Right kidney (tissue), 1 donor: ENCODE data around the gene FAM53B.

Source experiments
- DNase-seq: peaks from one replicate; pipeline ENCODE4 v3.0.0-alpha.2; 2016

Gene FAM53B

DNA sequence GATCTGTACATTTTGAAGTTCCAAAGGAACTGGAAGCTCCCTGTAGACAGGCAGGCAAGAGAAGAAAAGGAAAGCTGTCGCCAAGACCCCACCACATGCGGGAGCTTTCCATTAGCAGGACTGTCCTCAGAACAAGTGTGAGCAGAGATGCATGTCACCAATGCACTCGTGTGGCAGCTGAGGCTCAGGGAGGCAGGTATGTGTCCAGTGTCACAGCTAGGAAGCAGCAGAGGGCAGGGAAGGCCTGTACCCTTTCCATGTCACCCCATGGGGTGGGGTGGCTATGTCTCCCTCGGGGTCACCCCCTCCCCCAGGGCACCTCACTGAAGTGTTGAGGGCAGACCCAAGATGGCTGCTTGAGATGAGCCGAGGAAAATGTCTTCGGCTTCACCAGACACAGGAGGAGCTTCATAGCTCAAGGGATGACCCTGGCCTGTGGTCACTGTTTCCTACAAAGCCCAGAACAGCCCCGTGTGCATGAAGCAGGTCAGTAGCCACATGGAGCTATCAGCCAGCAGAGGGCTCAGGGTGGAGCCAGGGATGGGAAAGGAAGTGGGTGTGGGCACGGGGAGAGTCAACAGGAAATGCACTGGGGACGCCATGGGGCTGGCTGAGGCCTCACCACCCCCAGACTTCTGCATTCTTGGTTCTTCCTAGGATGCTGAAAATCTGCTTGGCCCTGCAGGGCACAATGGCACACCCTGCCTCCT lies 96.6 kb downstream of the FAM53B start:
- DNase-seq = no peak

DNA sequence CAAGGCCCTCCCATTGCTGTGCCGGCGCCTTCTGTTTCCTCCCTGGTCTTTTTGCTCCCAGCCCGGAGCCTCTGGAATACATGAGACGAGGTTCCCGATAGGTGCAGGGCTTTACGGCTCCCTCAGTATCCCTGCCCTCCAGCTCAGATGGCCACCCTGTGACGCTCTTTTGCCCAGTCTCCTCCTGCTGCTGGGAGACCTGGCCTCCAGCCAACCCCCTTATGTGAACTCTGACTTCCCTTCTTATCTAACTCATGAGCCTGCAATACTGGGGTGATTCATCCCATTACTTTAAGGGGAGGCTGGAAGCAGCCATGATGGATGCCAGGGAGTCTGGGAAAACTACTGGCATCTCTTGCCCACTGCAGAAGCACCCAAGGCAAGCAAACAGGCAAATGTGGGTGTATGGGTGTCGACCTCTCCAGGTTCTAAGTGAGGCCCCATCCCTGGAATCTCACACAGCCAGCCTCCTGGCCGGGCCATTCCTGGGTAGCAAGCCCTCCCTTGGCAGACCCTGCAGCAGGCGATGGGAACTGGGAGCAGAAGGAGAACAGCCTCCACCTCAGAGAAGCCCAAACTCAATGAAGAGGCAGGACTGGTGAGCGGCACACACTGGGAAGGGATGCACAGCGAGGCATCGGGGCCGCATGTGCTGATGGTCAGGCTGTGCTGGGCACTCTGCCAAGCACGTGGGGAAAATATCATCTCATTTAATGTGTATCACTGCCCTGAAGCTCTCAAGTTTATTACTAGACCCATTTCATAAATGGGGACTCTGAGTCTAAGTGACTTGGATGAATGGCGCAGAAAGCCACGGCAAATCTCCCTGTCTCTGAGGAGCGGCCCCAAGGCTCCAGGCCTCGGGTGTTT lies 97.5 kb downstream of the FAM53B start:
- no peak for DNase-seq

DNA sequence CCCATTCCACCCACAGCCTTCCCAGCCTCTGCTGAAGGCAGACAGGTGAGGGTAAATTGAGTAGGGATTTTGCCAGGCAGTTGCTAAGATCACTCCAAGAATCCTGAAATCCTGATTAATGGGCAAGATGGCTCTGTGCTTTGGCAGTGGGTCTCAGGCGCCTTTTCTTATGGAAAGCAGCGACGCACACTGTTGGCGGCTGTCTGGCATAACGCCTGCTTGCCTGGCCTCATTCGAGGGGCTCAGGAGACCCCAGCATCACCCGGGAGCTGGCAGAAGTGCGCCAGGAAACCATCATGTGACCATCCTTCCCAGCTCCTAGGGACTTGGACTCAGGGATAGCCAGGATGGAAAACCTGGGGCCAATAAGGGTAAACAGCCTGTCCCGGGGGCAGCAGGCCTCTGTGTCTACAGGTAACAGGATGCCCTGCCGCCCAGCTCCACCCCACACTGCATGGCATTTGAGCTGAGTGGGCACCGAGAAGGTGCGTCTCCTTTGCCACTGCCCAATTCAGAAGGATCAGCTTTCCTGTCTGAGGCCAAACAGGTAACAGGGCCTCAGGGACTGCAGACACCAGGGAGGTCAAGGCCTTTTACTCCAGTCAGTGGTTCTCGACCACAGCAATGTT lies 98.6 kb downstream of the FAM53B start:
- DNase-seq = no peak

DNA sequence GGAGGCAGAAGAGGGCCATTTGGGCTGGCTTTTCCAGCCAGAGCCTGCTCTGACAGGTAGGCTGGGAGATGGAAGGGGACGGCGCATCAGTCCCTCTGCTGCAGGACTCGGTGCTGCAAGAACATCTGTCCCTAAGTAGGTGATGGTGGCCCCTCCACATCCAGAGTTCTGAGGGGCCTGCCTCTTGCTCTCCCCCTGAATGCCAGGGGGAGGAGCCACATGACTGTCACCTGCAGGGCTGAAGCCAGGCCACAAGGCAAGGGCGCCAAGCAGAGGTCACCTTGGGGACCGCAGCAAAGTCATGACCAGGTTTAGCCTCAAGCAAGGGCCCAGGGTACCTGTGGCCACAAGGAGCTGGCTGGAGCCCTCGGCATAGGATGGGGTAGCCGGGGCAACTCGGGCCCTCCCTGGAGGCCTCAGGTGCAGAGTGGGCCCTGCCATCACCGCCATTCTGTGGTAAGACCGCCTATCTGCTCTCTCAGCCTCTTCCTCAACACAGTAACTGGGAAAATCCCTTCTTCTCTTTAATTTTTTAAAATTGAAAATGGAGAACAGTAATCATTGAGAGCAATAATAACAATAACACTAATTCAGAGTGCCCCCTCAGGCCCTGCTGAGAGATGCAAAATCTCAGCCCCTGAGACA lies 99.3 kb downstream of the FAM53B start:
- no peak for DNase-seq

DNA sequence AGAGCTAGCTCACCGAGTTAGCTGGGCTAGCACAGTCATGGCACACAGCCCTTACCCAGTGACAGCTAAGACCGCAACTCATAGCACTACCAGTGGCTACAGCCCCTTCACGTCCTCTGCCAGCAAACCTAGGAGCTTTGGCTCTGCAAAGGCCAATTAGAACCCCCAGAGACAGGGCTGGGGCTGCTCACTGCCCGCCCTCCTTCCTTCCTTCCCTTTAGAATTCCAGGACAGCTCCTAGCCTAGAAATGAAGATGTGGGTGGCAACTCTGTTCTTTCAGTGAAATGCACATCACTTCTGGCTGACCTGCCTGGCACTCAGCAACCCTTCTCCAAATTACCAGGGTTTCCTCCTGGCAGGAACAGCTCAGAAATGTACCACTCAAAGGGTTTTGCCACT lies 99.9 kb downstream of the FAM53B start:
- no peak for DNase-seq

DNA sequence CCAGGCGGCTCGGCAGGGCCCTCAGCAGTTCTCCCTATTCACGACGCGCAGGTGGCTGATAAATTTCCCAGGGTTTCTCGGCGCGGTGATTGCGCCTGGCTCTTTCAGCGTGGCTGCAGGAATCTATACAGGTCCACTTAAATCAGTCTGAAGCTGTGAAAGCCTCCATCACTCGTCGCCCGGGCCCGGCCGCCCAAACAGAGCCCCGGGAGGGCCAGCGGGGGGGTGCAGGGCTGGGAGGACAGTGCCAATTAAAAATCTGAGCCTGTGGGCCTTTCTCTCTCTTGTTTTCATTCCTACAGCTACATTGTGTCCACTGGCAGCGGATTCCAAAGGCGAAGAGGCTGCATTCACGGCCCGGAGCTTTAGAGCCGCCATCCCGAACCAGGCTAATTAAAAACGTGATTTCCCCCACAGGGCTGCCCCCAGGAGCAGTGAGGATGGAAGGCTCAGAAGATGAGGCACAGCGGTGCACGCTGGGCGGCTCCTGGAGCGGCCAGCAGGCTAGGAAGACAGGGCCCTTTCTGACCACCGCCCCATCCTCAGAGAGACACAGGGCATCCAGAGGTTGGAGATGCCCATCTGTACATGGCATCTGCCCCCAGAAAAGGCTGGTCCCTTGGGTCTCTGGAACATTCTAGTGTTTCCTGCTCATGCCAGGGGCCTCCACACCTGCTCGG lies 100.7 kb downstream of the FAM53B start:
- no peak for DNase-seq

DNA sequence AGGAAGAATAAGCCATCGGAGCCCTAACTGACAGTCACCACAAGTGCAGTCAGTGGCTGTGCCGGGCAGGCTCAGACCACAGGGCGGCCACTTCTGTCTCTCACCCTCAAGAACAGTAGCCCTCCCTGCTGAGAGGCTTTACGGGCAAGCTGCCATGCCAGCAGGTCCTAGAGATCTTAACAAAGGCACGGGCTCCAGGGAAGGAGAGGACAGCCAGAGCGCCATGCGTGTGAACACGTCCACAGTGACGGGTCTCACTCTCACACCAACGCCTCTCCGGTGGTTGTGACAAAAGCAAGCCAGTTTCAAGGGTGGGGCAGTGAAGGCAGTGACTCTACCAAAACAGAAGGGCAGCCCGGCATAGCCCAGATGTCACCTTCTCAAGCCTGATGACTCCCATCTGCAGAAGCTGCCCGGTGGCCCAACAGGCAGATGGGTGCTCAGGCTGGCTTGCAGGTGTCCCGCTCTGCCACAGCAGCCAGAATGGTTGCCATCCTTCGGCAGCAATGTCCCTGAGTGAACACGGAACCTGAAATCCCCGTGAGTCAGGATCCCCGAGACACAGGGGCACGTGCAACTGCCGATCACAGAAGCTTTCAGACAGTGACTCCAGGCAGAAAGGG lies 102.0 kb downstream of the FAM53B start:
- no peak for DNase-seq

DNA sequence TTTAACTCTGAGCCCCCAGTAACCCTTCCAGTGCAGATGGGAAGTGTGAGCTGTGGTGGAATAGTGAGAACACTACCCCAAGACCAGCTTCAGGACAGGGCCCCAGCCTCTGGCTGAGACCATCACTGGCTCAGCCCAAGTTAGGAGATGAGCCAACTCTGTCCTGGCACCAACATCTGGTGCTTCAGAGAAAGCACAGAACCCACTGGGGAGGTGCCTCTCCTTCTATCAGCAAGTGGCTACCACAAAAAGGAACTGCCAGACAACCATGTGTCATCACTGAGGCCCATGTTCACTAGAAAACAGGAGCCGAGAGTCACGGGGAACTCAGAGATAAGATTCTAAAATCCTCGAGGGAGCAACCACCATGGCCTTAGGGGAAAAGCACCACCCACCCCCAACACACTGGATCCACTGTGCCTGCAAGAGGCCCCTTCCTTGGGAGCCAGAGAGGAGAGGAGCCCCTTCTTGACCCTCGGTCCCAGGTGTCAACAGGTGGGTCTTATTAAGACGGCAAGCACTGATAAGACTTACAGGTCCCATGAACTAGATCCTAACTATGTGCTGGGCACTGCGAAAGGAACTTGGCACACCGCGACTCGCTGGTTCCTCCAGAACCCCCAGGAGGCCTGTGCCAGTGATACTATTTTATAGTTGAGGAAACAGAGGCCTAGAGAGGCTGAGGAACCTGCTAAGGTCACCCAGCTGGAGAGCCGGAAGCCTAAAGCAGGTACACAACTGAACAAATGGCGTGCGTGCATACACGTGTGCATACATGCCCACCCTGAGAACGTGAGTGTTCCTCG lies 102.7 kb downstream of the FAM53B start:
- no peak for DNase-seq

DNA sequence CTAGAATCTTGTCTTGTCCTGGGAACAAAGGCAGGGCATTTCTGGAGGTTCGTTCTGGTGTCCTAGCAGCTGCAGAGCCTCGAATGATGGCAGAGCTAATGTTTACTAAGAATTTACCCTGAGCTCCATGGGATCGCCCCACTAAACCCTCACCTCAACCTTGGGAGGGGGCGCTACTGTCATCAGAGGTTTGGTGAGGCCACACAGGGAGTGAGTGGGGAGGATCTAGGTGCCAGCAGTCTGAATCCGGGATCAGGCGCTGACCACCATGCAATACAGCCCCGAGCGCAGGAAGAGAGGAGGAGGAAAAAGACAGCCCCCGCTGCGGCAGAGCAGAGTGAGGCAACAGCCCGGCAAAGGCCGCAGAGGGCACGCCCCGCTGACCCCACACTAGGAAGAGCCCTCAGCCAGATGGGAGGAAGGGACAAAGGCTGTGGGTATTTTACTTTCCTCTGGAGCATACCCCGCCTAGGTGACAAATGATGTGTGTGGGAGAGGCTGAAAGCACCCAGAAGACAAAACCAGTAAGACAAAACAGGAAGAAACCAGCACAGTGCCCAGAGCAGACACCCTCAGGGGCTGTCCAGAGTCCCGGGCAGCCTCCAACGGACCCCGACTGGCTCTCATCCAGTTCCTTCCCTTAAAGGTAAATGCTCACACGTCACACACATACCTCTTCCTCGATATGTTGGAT lies 103.5 kb downstream of the FAM53B start:
- no peak for DNase-seq

DNA sequence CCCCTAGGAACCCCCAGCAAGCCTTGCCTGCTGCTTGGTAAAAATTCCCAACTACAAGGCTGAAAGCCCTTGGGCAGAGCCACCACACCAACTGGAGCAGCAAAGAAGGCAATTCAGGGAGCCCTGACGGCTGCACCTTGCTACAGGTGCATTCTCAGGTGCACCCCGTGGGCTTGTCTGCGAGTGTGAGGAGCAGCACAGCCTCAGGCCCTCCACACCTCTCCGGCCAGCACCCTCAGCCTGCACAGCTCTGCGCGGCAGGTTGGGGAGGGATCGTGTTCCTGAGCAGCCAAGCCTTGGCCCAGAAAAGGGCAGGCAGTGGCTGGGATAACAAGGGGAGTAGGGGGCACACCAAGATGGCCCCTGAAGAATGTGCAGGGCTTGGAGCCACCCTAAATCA lies 104.1 kb downstream of the FAM53B start:
- no peak for DNase-seq

DNA sequence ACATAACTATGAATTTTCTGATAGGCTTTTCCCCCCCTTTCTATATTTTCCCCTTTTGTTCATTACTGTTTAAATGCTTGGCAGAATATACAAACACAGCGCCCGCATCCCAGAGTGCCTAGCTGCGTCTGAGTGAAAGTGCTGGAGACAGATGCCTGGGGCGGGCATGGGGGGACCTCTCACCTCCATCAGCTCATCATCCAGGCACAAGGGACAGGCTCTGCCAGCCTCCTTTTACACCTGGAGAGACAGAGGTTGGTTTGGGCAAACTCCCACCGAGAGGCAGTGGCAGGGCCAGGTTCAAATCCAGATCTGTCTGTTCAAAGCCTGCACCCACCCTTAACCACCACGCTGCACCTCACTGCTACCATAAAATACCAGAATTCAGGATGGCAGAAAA lies 104.5 kb downstream of the FAM53B start:
- DNase-seq = no peak

DNA sequence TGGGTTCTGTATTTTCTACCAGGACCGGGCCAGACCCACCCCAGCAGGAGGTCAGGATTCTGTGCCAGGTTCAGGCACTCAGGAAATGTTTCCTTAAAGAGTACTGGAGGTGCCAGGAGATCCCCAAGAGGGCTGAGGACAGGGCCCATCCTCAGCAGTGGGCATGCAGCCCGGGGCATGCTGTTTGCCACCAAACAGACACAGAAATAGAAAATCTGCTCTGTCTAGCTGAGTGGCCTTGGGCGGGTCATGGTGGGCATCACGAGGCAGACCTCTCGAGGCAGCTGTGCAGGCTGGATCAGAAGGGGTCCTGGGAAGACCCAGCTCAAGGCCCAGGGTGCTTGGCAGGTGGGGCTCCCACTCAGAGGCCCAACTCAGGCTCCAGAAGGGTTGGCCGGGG lies 105.0 kb downstream of the FAM53B start:
- no peak for DNase-seq

DNA sequence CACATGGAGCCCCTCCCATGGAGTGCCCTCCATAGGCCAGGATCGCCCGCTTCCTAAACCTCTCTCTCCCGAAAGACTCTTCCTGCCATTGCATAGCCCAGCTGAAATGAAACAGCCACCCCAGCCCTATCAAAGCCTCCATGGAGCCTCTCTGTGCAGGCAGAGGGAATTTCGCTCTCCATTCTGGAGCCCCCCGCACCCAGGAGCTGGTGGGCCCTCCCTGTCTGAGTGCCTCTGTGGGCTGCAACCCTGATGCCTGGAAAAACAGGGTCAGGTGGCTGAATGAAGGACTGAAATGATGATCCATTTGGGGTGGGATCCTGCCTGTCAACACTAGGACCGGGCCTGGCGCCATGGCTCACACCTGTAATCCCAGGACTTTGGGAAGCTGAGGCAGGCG lies 106.4 kb downstream of the FAM53B start:
- DNase-seq = no peak

DNA sequence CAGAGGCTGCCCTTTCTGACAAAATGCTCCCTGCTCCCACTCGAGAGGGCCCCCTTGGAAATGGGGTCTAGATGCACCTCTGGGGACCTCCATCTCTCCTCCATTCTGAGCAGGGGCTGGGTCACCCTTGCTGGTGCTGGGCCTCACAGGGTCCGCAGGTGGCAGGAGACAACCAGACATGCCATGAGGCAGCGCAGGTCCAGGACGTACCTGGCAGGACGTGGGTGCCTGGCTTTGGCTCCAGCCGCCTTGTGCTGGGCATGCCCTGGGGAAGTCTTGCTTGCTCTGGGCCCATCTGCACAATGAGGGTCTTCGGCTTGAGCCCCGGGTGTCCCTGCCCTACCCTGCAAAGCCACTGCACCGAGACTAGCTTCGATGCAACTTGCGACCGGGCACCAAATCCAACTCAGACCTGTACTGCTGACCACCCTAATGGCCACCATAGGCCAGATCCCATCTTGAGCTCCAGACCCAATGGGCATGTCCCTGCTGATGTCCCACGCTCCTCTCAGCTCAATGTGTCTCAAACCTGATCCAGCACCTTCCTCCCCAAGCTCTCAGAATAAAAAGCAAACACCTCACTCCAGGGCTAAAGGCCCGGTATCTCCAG lies 107.0 kb downstream of the FAM53B start:
- no peak for DNase-seq

DNA sequence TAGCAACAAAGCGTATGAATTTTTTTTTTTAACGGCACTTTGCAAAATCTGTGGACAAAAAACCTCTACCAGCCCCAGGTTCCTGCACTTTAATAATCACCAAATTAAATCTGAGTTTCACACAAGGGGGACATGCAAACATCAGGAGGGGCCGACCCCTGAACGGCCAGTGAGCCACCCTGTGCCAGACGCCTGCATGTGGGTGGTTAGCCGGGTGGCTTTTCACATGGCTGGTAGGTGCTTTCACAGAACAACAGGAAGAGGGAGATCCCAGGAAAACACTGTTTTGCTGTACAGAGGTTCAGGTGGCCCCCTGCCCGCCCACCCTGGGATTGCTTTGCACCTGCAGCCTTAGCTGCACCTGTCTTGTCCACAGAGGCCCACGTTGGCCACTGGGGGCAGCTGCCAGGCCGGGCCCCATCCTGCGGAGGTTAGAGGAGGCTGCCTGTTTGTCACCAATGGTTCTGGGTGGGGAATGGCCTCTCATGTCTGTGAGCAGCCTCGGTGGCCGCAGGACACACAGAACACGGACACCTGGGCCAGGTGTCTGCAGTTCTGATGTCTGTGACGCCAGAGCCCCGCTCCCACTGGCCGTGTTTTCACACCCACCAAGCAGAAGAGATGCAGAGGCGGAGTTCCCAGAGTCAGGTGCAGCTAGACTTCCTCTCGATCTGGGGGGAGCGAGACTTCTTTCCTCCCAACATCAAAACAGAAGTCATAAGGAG lies 107.7 kb downstream of the FAM53B start:
- DNase-seq = no peak

DNA sequence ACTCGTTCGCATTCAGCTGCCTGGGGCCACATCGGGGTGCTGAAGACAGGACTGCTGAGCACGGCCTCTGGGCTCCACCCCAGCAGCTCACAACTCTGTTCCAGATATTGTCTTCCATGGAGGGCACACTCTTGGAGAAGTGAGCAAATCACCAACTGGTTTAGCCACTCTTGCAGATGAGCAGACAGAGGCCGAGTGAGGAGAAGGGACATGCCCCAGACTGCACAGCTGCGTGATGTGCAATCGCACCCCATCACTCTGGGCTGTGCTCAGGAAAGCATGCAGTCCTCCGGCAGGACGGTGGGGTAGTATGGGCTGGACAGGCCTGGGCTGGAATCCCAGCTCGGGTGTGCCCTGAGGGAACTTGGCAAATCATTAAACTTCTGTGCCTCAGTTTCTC lies 111.6 kb downstream of the FAM53B start:
- no peak for DNase-seq

DNA sequence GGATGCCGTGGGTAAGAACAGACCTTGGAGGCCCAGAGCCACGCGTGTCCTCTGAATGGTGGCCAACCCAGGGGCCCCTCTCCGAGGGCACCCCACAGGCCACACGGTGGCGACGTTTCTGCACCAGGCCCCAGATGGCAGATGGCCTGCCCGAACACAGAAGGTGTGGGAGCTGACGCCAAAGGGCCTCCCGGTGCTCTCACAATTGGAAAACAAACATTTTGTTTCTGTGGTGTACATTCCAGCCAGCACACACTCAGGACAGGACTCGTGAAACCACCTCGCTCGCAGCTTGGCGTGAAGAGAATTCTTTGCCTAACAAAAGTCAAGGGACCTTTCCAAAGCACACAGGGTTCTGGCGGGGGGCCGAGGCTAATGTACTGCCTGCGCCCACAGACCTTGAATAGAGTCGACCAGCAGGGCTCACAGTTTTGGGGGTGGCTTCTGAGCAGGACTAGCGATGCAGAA lies 112.1 kb downstream of the FAM53B start:
- no peak for DNase-seq

DNA sequence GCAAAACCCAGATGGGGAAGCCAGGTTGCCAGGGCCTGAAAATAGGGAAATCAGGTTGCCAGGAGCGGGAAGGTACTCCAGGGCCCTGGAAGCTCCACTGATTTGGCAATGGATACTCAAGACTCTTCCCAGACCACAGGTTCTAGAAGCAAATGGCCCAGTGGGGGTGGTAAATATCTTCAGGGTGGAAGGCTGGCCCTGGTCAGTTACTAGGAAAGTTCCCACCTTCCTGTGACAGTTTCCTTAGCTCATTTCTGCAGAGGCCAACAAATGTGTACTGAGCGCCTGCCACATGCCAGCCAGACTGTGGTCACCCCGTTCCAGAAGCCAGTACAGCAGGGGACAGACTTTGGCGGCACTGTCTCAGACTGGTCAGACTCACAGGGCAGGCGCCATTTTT lies 113.6 kb downstream of the FAM53B start:
- no peak for DNase-seq

DNA sequence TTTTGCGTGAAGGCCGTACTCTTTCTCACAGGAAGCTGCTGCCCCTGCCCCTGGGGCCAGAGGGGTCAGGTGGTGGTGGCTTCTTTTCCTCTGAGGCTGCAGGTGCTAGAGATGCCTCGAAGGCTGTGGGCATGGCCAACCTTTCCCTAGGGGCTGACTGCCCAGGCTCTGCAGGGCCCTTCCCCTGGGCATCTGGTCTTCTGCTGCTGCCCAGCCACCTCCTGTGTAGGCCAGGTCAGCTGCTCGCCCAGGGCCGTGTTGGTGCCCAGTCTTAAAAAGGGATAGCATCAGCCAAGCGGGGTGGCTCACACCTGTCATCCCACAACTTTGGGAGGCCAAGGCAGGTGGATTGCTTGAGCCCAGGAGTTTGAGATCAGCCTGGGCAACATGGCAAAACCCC lies 114.3 kb downstream of the FAM53B start:
- no peak for DNase-seq
